Tibial artery (tissue), 4 donors: Measurements from ENCODE around the gene NTN3.

Experiments used
- DNase-seq, 2 donors: peaks; one replicate each; pipeline ENCODE4 v3.0.0-alpha.2; 2019
- H3K27ac ChIP-seq, 2 donors: fragments of 200-600 bp; sonication (generic) in 1 of 2; 1 replicate in 1 of 2; 2 replicates in 1 of 2; pipeline ENCODE4 v1.5.1; 2018 to 2019; ENCODE audit warnings: mild to moderate bottlenecking in 1 of 2
- H3K27me3 ChIP-seq, 2 donors: fragments of 200-600 bp; sonication (generic) in 1 of 2; one replicate each; pipeline versions ENCODE4 v1.5.1 to v1.6.0; 2016 to 2019
- H3K36me3 ChIP-seq, 3 donors: fragments of 200-600 bp; sonication (generic) in 2 of 3; one replicate each; pipeline ENCODE4 v1.5.1; 2016 to 2019; ENCODE audit warnings: mild to moderate bottlenecking in 2 of 3
- H3K4me1 ChIP-seq, 4 donors: fragments of 200-600 bp; sonication (generic) in 2 of 4; 1 replicate in 3 of 4; 2 replicates in 1 of 4; pipeline ENCODE4 v1.5.1; 2016 to 2019
- H3K4me3 ChIP-seq, 2 donors: fragments of 200-600 bp; sonication (generic) in 1 of 2; 1 replicate in 1 of 2; 2 replicates in 1 of 2; pipeline ENCODE4 v1.5.1; 2018 to 2019; ENCODE audit warnings: mild to moderate bottlenecking in 2 of 2
- H3K9me3 ChIP-seq, 3 donors: fragments of 200-600 bp; sonication (generic) in 1 of 3; one replicate each; pipeline ENCODE4 v1.5.1; 2016 to 2019
- CTCF ChIP-seq, 2 experiments: fragments of 200-600 bp in 1 of 2; fragments of 450-650 bp in 1 of 2; IDR thresholded peaks; one replicate each; pipeline ENCODE4 v1.5.1; 2017 to 2019; ENCODE audit warnings: antibody characterized with exemption in 2 of 2, mild to moderate bottlenecking in 1 of 2, moderate library complexity in 1 of 2
- intact Hi-C: fragments of 100-400 bp; cut with DNase I; formaldehyde crosslinking; loops from one replicate; pipeline ENCODE4 v1.15.0; 2023; ENCODE audit warnings: low total_unique reads

The NTN3 gene

GRCh38 chr16:2498531-2499253, 27.6 kb downstream of the NTN3 start:
- Histone ChIP-seq H3K4me3 (no peak overlapping the region), H3K27me3 (no peaks in the 10 kb centered on the region), H3K27ac (no peak overlapping the region), H3K4me1 (peaks cover 0 to 59% (median 19%) of the 10 kb centered on the region in 4 donors), H3K9me3 (no peaks in the 10 kb centered on the region), H3K36me3 (peaks cover 0 to 22% (median 4%) of the 10 kb centered on the region in 3 donors)
- TF ChIP-seq CTCF (IDR thresholded peaks at IDR 0.05), result no peak
- no peak for DNase-seq
- intact Hi-C loops, result no loop called here

GRCh38 chr16:2499454-2499853, 28.4 kb downstream of the NTN3 start:
- no peak for DNase-seq
- Histone ChIP-seq H3K4me3 (no peak overlapping the region), H3K4me1 (peaks cover 0 to 59% (median 19%) of the 10 kb centered on the region in 4 donors), H3K9me3 (no peaks in the 10 kb centered on the region), H3K36me3 (peaks cover 0 to 22% (median 4%) of the 10 kb centered on the region in 3 donors), H3K27me3 (no peaks in the 10 kb centered on the region), H3K27ac (no peak overlapping the region)
- no peak for TF ChIP-seq CTCF (IDR thresholded peaks at IDR 0.05)
- intact Hi-C loops, result no loop called here

GRCh38 chr16:2499890-2500429, 28.9 kb downstream of the NTN3 start:
- H3K4me3 ChIP-seq, result no peak overlapping the region
- TF ChIP-seq CTCF (IDR thresholded peaks at IDR 0.05), result no peak
- no peak for DNase-seq
- intact Hi-C loops, result loop anchor here (2.0 to 5.0 kb wide), 2 partner anchors 73 to 159 kb away; partner anchors contain the start of genes ABCA3 and CCNF
- peaks cover 0 to 59% (median 19%) of the 10 kb centered on the region in 4 donors for H3K4me1 ChIP-seq
- no peaks in the 10 kb centered on the region for H3K9me3 ChIP-seq
- peaks cover 0 to 22% (median 4%) of the 10 kb centered on the region in 3 donors for H3K36me3 ChIP-seq
- no peak overlapping the region for H3K27ac ChIP-seq
- no peaks in the 10 kb centered on the region for H3K27me3 ChIP-seq

- peaks cover 0 to 22% (median 4%) of the 10 kb centered on the region in 3 donors for H3K36me3 ChIP-seq
- no peak for TF ChIP-seq CTCF (IDR thresholded peaks at IDR 0.05)
- H3K27ac ChIP-seq, result no peak overlapping the region
- intact Hi-C loops, result loop anchor here (2.0 to 5.0 kb wide), 2 partner anchors 73 to 160 kb away; partner anchors contain the start of genes ABCA3 and CCNF
- no peaks in the 10 kb centered on the region for H3K27me3 ChIP-seq
- H3K4me3 ChIP-seq, result no peak overlapping the region
- H3K4me1 ChIP-seq, result peaks cover 0 to 59% (median 19%) of the 10 kb centered on the region in 4 donors
- no peaks in the 10 kb centered on the region for H3K9me3 ChIP-seq
- DNase-seq, result no peak
These were observed 29.4 kb downstream of the NTN3 start for GRCh38 chr16:2500430-2500917.

GRCh38 chr16:2500918-2501750, 30.0 kb downstream of the NTN3 start:
- no peaks in the 10 kb centered on the region for H3K9me3 ChIP-seq
- intact Hi-C loops, result loop anchor here (2.0 to 5.0 kb wide), 2 partner anchors 74 to 160 kb away; partner anchors contain the start of genes ABCA3 and CCNF
- H3K27ac ChIP-seq, result no peak overlapping the region
- peak; percentile 79 to 87 for DNase-seq
- peaks cover 0 to 59% (median 19%) of the 10 kb centered on the region in 4 donors for H3K4me1 ChIP-seq
- H3K4me3 ChIP-seq, result peak overlapping the region in 1 of 2 donors; percentile 35
- TF ChIP-seq CTCF (IDR thresholded peaks at IDR 0.05), result peak; percentile 98 to 99
- H3K36me3 ChIP-seq, result peaks cover 0 to 19% (median 3%) of the 10 kb centered on the region in 3 donors
- no peaks in the 10 kb centered on the region for H3K27me3 ChIP-seq
